Measurements from ENCODE around the gene FXYD5. TPM values are rescaled to one million over a fixed set of nuclear protein-coding genes. Genes with fewer than 3 reads are reported as not detected.

FXYD5 gene
- total and polyA plus RNA-seq, 10 of the 15 experiments (the other 5 are each of a cell fraction or from before 2014, with no cell fraction given), result 30.0 to 159 (median 93.9) TPM

GRCh38 chr19:35162471-35163326, 8.2 kb downstream of the FXYD5 start (continued):
- TF ChIP-seq, protein P1, sequence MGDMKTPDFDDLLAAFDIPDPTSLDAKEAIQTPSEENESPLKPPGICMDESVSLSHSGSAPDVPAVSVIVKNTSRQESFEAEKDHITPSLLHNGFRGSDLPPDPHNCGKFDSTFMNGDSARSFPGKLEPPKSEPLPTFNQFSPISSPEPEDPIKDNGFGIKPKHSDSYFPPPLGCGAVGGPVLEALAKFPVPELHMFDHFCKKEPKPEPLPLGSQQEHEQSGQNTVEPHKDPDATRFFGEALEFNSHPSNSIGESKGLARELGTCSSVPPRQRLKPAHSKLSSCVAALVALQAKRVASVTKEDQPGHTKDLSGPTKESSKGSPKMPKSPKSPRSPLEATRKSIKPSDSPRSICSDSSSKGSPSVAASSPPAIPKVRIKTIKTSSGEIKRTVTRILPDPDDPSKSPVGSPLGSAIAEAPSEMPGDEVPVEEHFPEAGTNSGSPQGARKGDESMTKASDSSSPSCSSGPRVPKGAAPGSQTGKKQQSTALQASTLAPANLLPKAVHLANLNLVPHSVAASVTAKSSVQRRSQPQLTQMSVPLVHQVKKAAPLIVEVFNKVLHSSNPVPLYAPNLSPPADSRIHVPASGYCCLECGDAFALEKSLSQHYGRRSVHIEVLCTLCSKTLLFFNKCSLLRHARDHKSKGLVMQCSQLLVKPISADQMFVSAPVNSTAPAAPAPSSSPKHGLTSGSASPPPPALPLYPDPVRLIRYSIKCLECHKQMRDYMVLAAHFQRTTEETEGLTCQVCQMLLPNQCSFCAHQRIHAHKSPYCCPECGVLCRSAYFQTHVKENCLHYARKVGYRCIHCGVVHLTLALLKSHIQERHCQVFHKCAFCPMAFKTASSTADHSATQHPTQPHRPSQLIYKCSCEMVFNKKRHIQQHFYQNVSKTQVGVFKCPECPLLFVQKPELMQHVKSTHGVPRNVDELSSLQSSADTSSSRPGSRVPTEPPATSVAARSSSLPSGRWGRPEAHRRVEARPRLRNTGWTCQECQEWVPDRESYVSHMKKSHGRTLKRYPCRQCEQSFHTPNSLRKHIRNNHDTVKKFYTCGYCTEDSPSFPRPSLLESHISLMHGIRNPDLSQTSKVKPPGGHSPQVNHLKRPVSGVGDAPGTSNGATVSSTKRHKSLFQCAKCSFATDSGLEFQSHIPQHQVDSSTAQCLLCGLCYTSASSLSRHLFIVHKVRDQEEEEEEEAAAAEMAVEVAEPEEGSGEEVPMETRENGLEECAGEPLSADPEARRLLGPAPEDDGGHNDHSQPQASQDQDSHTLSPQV (IDR thresholded peaks at IDR 0.05), result no peak

DNA sequence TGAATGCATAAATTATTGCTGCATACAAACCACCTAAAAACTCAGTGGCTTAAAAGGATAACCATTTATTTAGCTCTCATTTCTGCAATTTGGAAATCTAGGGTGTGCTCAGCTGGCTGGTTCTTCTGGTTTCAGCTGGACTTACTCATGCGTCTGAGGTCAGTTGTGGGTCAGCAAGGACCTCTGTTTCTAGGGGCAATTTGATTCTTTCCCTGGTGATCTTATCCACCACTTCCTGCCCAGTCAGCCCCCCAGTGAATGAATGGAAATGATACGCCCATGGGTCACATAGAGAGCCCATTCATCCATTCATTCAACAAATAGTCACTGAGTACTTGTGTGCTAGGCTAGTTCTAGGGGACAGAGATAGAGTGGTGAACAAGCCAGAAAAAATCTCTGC, 9.9 kb downstream of the FXYD5 start:
- TF ChIP-seq NKRF (conservative IDR thresholded peaks at IDR 0.05), result no peak
- TF ChIP-seq LARP7 (IDR thresholded peaks at IDR 0.05), result no peak
- TF ChIP-seq RCOR1 (conservative IDR thresholded peaks at IDR 0.05; ENCODE audit: low read depth, low read length), result no peak
- TF ChIP-seq EED (IDR thresholded peaks at IDR 0.05; ENCODE audit: low read depth), result no peak
- TF ChIP-seq ASH2L (IDR thresholded peaks at IDR 0.05; ENCODE audit: borderline replicate concordance, low read depth), result no peak
- no peak for TF ChIP-seq MYB (IDR thresholded peaks at IDR 0.05; ENCODE audit: borderline replicate concordance, low read depth, low read length)
- TF ChIP-seq MAX (IDR thresholded peaks at IDR 0.05; ENCODE audit: low read depth, low read length), result no peak
- no peak for TF ChIP-seq JUND (IDR thresholded peaks at IDR 0.05; ENCODE audit: low read depth, low read length)
- Histone ChIP-seq H3K9ac (ENCODE audit: control insufficient read depth, insufficient read depth, low read length) (no peak overlapping the region), H3K27ac (ENCODE audit: control insufficient read depth, insufficient read depth) (no peak overlapping the region), H3K36me3 (ENCODE audit: control insufficient read depth in 2 of 2, insufficient read depth in 2 of 2, low read length in 1 of 2) (peaks cover 30 to 54% of the 10 kb centered on the region in 2 experiments), H3K4me1 (ENCODE audit: control insufficient read depth, insufficient read depth, low read length) (peaks cover 11% of the 10 kb centered on the region; the same call in 1 of the 2 replicates), H3K27me3 (replicated peaks in 1 of 2; ENCODE audit: control insufficient read depth in 2 of 2, insufficient read depth in 2 of 2, low read length in 1 of 2) (no peaks in the 10 kb centered on the region), H4K20me1 (ENCODE audit: control insufficient read depth, insufficient read depth) (no peaks in the 10 kb centered on the region), H3K79me2 (ENCODE audit: control insufficient read depth, insufficient read depth, low read length) (no peaks in the 10 kb centered on the region), H3K9me3 (replicated peaks; ENCODE audit: control insufficient read depth, insufficient read depth, low read length) (peaks cover 40% of the 10 kb centered on the region), H3K4me2 (ENCODE audit: control insufficient read depth, insufficient read depth) (no peak overlapping the region), H2AFZ (ENCODE audit: control insufficient read depth, low read depth, low read length) (no peak overlapping the region), H3K4me3 (no peak overlapping the region)
- ChIA-PET POLR2A (no interaction called here), CTCF (no interaction called here), RAD21 (ENCODE audit: unreplicated experiment) (no interaction called here), SMC1A (ENCODE audit: uncharacterized antibody, unreplicated experiment) (interaction anchor here (1.4 kb wide), 1 partner anchor 35 kb away, joined by 4 read pairs; no protein-coding TSS in a partner anchor)
- DNase-seq (ENCODE audit: low read depth, low spot score) (no peak), ATAC-seq (no peak), FAIRE-seq (no peak)
- no TSS peak for BruUV-seq (replicated peaks)
- intact Hi-C loops (cut with micrococcal nuclease; ENCODE audit: unreplicated experiment) (no loop called here), in situ Hi-C loops (cut with MboI) (no loop called here)
- WGBS (ENCODE audit: insufficient coverage, insufficient replicate concordance, low lambda C conversion rate, missing lambda C conversion rate), result 93% methylated on average over 2 of the region's 2 CpGs

Data from GM12878 (cell line).